ENCODE data around the gene IFT20. TPM values are rescaled to one million over a fixed set of nuclear protein-coding genes. Genes with fewer than 3 reads are reported as not detected.

The IFT20 gene
- total RNA-seq, 2 experiments from 2014 or later = 17.0 to 21.4 TPM

GRCh38 chr17:28334171-28334570 is 1.1 kb downstream of the IFT20 start:
- no peaks in the 10 kb centered on the region for H3K36me3 Mint-ChIP-seq
- no peaks in the 10 kb centered on the region for H3K9me3 Mint-ChIP-seq
- DNase-seq = no peak
- H3K4me3 Mint-ChIP-seq = peak overlapping the region; percentile 97
- H3K4me1 Mint-ChIP-seq = peaks cover 34% of the 10 kb centered on the region
- no peak overlapping the region for H3K27ac Mint-ChIP-seq
- H3K27me3 Mint-ChIP-seq = no peaks in the 10 kb centered on the region

DNA sequence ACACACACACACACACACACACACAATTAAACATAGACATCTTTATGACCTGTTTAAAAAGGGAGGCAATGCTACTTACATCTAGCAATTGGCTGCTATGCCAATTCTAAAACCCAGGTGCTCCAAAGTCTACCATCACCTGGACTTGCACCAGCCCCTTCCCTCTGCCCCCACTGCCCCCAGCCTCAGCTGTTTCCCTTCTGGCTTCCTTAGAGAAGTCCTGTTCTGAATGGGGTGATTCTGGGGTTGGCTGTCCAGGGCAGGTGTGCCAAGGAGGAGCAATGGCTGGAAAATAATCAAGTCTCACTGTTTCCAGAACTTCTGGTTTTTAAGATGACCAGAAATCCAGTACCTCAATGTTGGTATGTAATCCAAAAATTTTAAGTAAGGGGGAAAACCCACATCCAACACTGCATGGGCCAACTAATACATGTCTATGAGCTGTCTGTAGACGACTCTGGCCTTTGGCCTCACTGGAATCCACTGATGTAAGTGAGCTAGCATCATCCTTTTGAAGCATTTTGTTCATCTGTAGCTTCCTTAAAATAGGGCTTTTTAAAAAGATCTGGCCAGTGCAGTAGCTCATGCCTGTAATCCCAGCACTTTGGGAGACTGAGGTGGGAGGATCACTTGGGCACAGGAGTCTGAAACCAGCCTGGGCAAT is 2.1 kb downstream of the IFT20 start:
- DNase-seq = no peak
- H3K4me3 Mint-ChIP-seq = peak overlapping the region; percentile 97
- no peaks in the 10 kb centered on the region for H3K27me3 Mint-ChIP-seq
- H3K27ac Mint-ChIP-seq = no peak overlapping the region
- peaks cover 30% of the 10 kb centered on the region for H3K4me1 Mint-ChIP-seq
- no peaks in the 10 kb centered on the region for H3K9me3 Mint-ChIP-seq
- peaks cover 4% of the 10 kb centered on the region for H3K36me3 Mint-ChIP-seq

DNA sequence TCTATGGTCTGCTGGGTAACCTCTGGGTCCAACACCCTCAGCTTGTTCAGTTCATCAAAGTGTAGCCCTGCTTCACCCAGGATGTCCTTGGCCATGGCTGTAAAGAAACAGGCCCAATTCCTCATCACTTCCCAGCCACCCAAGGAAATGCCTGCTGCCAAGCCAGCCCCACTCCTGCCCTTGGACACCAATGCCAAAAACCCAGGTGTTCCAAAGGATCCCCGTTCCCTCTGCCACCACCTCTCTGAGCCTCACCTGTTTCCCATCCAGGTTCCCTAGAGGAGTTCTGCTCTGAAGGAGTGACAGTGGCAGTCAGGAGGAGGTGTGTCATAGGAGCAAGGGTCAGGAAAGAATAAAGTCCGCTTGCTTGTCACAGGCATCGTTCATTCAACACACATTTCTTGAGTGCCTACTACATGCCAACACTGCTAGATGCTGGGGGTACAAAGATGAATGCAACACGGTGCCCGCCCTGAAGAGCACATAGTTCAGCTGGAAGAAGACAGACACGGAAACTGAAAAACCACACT is 3.3 kb downstream of the IFT20 start:
- Mint-ChIP-seq H3K4me1 (peaks cover 27% of the 10 kb centered on the region), H3K27me3 (no peaks in the 10 kb centered on the region), H3K27ac (no peak overlapping the region), H3K36me3 (peaks cover 5% of the 10 kb centered on the region), H3K4me3 (no peak overlapping the region), H3K9me3 (no peaks in the 10 kb centered on the region)
- DNase-seq = no peak

DNA sequence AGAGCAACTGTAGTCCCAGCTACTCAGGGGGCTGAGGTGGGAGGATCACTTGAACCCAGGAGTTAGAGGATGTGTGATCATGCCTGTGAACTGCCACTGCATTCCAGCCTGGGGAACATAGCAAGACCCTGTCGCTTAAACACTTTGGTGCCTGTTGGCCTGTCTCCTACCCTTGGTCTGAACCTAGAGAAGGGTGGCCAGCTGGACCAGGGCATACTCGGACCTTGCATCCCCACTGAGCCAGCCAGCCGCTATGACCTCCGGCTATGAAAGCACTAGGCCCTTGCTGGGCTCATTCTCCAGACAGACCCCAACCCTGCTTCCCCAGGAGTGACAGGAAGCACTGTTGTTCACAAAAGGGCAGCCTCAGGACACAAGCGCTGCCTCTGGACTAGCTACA is 4.6 kb downstream of the IFT20 start:
- H3K4me3 Mint-ChIP-seq = no peak overlapping the region
- no peaks in the 10 kb centered on the region for H3K27me3 Mint-ChIP-seq
- peaks cover 25% of the 10 kb centered on the region for H3K4me1 Mint-ChIP-seq
- H3K36me3 Mint-ChIP-seq = peaks cover 15% of the 10 kb centered on the region
- no peaks in the 10 kb centered on the region for H3K9me3 Mint-ChIP-seq
- H3K27ac Mint-ChIP-seq = no peak overlapping the region
- DNase-seq = no peak

GRCh38 chr17:28328325-28328724 is 6.9 kb downstream of the IFT20 start:
- H3K27me3 Mint-ChIP-seq = no peaks in the 10 kb centered on the region
- H3K4me1 Mint-ChIP-seq = peaks cover 18% of the 10 kb centered on the region
- DNase-seq = no peak
- H3K36me3 Mint-ChIP-seq = peaks cover 15% of the 10 kb centered on the region
- no peak overlapping the region for H3K27ac Mint-ChIP-seq
- no peak overlapping the region for H3K4me3 Mint-ChIP-seq
- H3K9me3 Mint-ChIP-seq = no peaks in the 10 kb centered on the region

DNA sequence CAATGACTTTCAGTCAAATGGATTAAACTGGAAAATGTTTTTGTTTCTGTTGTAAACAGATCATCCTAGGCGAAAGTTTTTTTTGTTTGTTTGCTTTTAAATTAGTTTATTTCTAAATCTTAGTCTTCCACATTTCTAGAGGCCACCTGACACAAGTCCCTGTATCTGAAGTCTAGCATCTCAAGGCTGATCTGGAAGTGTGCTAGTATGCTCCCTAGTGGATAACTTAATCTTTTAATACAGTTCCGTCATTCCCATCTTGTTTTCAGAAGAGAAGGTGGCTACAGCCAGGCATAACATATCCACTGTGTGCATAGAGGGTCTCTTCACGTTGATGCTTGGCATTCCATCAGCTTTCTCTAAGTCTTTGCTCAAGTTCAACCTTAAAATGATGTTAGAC is 7.6 kb downstream of the IFT20 start:
- no peak overlapping the region for H3K4me3 Mint-ChIP-seq
- no peaks in the 10 kb centered on the region for H3K9me3 Mint-ChIP-seq
- H3K27ac Mint-ChIP-seq = no peak overlapping the region
- no peaks in the 10 kb centered on the region for H3K27me3 Mint-ChIP-seq
- H3K4me1 Mint-ChIP-seq = peaks cover 21% of the 10 kb centered on the region
- DNase-seq = no peak
- peaks cover 15% of the 10 kb centered on the region for H3K36me3 Mint-ChIP-seq

GRCh38 chr17:28327031-28327607 is 8.2 kb downstream of the IFT20 start:
- Mint-ChIP-seq H3K4me1 (peaks cover 19% of the 10 kb centered on the region), H3K27me3 (no peaks in the 10 kb centered on the region), H3K36me3 (peaks cover 18% of the 10 kb centered on the region), H3K9me3 (no peaks in the 10 kb centered on the region), H3K4me3 (no peak overlapping the region), H3K27ac (peak overlapping the region; percentile 63)
- no peak for DNase-seq

GRCh38 chr17:28326114-28326513 is 9.2 kb downstream of the IFT20 start:
- no peak for DNase-seq
- no peaks in the 10 kb centered on the region for H3K9me3 Mint-ChIP-seq
- H3K36me3 Mint-ChIP-seq = peaks cover 21% of the 10 kb centered on the region
- no peaks in the 10 kb centered on the region for H3K27me3 Mint-ChIP-seq
- peaks cover 21% of the 10 kb centered on the region for H3K4me1 Mint-ChIP-seq
- H3K27ac Mint-ChIP-seq = no peak overlapping the region
- no peak overlapping the region for H3K4me3 Mint-ChIP-seq

DNA sequence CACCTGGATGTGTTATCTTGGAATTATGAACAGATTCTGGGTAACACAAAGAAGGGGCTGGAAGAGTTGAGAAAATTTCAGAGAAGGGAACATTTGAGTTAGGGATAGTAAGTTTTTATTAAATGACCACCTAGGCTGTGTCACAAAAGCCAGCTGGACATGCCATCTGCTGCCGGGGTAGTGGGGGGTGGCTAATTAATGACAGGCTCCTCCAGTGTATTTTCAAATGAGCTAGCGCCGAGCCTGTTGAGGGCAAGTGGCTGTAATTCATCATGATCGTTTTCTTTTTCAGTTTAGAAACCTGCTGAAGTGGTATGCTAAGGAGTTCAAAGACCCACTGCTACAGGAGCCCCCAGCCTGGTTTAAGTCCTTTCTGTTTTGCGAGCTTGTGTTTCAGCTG is 10.1 kb downstream of the IFT20 start:
- peaks cover 30% of the 10 kb centered on the region for H3K36me3 Mint-ChIP-seq
- no peak overlapping the region for H3K27ac Mint-ChIP-seq
- DNase-seq = no peak
- no peak overlapping the region for H3K4me3 Mint-ChIP-seq
- no peaks in the 10 kb centered on the region for H3K9me3 Mint-ChIP-seq
- H3K27me3 Mint-ChIP-seq = no peaks in the 10 kb centered on the region
- peaks cover 29% of the 10 kb centered on the region for H3K4me1 Mint-ChIP-seq

GRCh38 chr17:28324781-28325180 is 10.5 kb downstream of the IFT20 start:
- Mint-ChIP-seq H3K27me3 (no peaks in the 10 kb centered on the region), H3K4me3 (no peak overlapping the region), H3K9me3 (no peaks in the 10 kb centered on the region), H3K27ac (no peak overlapping the region), H3K4me1 (peaks cover 33% of the 10 kb centered on the region), H3K36me3 (peaks cover 34% of the 10 kb centered on the region)
- DNase-seq = no peak

- no peak overlapping the region for H3K27ac Mint-ChIP-seq
- H3K36me3 Mint-ChIP-seq = peaks cover 36% of the 10 kb centered on the region
- DNase-seq = no peak
- peaks cover 33% of the 10 kb centered on the region for H3K4me1 Mint-ChIP-seq
- H3K4me3 Mint-ChIP-seq = no peak overlapping the region
- no peaks in the 10 kb centered on the region for H3K27me3 Mint-ChIP-seq
- no peaks in the 10 kb centered on the region for H3K9me3 Mint-ChIP-seq
Measured at GRCh38 chr17:28324267-28324745, 11.0 kb downstream of the IFT20 start.

DNA sequence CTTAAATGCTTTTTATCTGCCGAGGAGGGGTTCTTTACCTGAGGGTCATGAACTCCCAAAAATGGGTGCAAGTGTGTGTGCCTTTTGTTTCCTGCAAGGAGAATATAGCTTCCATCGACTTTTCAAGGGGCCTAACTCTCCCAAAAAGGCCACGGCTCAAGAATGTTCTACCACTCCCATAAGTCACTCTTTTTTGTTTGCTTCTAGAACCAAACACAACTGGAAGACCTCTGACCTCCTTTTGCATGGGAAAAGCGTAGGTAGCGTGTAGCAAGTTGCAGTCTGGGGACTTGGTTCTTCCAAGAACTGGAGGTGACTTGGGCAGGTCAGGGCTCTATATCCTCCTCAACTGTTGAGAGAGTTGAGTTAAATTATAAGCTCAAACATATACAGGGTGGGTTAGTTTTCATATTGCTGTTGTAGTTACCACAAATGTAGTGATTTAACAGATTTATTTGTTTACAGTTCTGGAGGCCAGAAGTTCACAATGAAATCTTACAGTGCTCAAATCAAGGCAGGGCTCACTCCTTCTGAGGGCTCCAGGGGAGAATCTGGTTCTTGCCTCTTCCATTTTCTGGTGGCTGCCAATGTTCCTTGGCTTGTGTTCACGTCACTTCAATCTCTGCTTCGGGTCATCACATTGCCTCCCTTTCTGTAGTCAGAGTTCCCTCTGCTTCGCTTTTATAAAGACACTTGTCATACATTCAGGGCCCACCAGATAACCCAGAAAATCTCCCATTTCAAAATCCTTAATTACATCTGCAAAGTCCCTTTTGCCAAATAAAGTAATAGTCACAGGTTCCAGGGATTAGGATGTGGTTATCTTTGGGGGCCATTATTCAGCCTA is 14.8 kb downstream of the IFT20 start:
- Mint-ChIP-seq H3K27ac (peak overlapping the region; percentile 82), H3K36me3 (peaks cover 31% of the 10 kb centered on the region), H3K27me3 (no peaks in the 10 kb centered on the region), H3K9me3 (no peaks in the 10 kb centered on the region), H3K4me1 (peaks cover 36% of the 10 kb centered on the region), H3K4me3 (peak overlapping the region; percentile 87)
- no peak for DNase-seq

GRCh38 chr17:28319598-28319935 is 15.7 kb downstream of the IFT20 start:
- Mint-ChIP-seq H3K36me3 (peaks cover 31% of the 10 kb centered on the region), H3K27ac (peak overlapping the region; percentile 82), H3K9me3 (no peaks in the 10 kb centered on the region), H3K4me3 (peak overlapping the region; percentile 87), H3K4me1 (peaks cover 33% of the 10 kb centered on the region), H3K27me3 (no peaks in the 10 kb centered on the region)
- DNase-seq = no peak

GRCh38 chr17:28318759-28319597 is 16.3 kb downstream of the IFT20 start, which contains the start of gene TMEM97:
TSS of gene TMEM97 (plus strand) at chr17:28319200. CDS start at chr17:28319240, 40 bp downstream.
- no peaks in the 10 kb centered on the region for H3K9me3 Mint-ChIP-seq
- H3K4me3 Mint-ChIP-seq = peak within 1 kb of the TSS; percentile 87
- peaks cover 31% of the 10 kb centered on the region for H3K36me3 Mint-ChIP-seq
- DNase-seq = peak; percentile 97
- peak within 1 kb of the TSS; percentile 82 for H3K27ac Mint-ChIP-seq
- H3K27me3 Mint-ChIP-seq = no peaks in the 10 kb centered on the region
- peaks cover 33% of the 10 kb centered on the region for H3K4me1 Mint-ChIP-seq

All from activated naive CD8-positive, alpha-beta T cell treated with anti-CD3 and anti-CD28 coated beads for 36 hours (primary cell).